IMR-90 (cell line): ENCODE results near the gene MTHFS. TPM values are rescaled to one million over a fixed set of nuclear protein-coding genes. Genes with fewer than 3 reads are reported as not detected.

Experiments
- ATAC-seq: fragments of 200-7000 bp; cut with Tn5 transposase; 2 replicates; pipeline ENCODE4 v1.9.1; 2020; ENCODE audit warnings: low read depth, mild to moderate bottlenecking, moderate library complexity
- BruUV-seq: library from RNA; stranded (reverse); fragments of 400-500 nt; replicated peaks from 2 replicates; lab custom pipeline; 2021; lab: Mats Ljungman, UMichigan
- CTCF ChIA-PET: fragments of 300-600 bp; formaldehyde crosslinking; extraction: SDS; loops from one replicate; lab custom pipeline; 2021; ENCODE audit warnings: antibody characterized with exemption; lab: Yijun Ruan, JAX
- POLR2A ChIA-PET: fragments of 300-600 bp; sonication (Branson Sonifier 250); formaldehyde crosslinking; loops from one replicate; lab custom pipeline; 2022; ENCODE audit warnings: antibody characterized with exemption; ENCODE audit not compliant: unreplicated experiment; lab: Charles Lee
- DNase-seq: peaks from one replicate; pipeline ENCODE4 v3.0.0; 2013
- H2AFZ ChIP-seq: replicated peaks from 2 replicates; pipeline ENCODE3; 2013; ENCODE audit warnings: low read length, mild to moderate bottlenecking; ENCODE audit not compliant: poor library complexity
- H2AK5ac ChIP-seq: 2 replicates; pipeline ENCODE4 v1.6.1; 2013; ENCODE audit warnings: low read depth, low read length, inconsistent platforms
- H2AK9ac ChIP-seq: replicated peaks from 2 replicates; pipeline ENCODE3; 2013; ENCODE audit warnings: mild to moderate bottlenecking, low read depth, low read length, moderate library complexity; ENCODE audit not compliant: poor library complexity
- H2BK120ac ChIP-seq: 2 replicates; pipeline ENCODE4 v1.6.1; 2013; ENCODE audit warnings: low read depth, low read length, inconsistent platforms
- H2BK15ac ChIP-seq: 3 replicates; pipeline ENCODE4 v1.6.1; 2013; ENCODE audit warnings: low read depth, low read length, inconsistent platforms
- H2BK20ac ChIP-seq: 2 replicates; pipeline ENCODE4 v1.6.1; 2013; ENCODE audit warnings: low read depth, mild to moderate bottlenecking, inconsistent platforms, low read length, moderate library complexity
- H2BK5ac ChIP-seq: 2 replicates; pipeline ENCODE4 v1.6.1; 2013; ENCODE audit warnings: mild to moderate bottlenecking, low read depth, low read length, inconsistent platforms; ENCODE audit not compliant: poor library complexity, severe bottlenecking
- H3K14ac ChIP-seq: replicated peaks from 2 replicates; pipeline ENCODE4 v1.6.1; 2013; ENCODE audit warnings: low read depth, low read length, inconsistent platforms
- H3K18ac ChIP-seq: 2 replicates; pipeline ENCODE4 v1.6.1; 2013; ENCODE audit warnings: low read depth, low read length, control low read depth
- H3K23ac ChIP-seq: 2 replicates; pipeline ENCODE4 v1.6.1; 2013; ENCODE audit warnings: low read depth, low read length, inconsistent platforms
- H3K27ac ChIP-seq: 2 replicates; pipeline ENCODE4 v1.5.1; 2013; ENCODE audit warnings: mild to moderate bottlenecking, control low read depth, low read length; ENCODE audit not compliant: insufficient read depth
- H3K27me3 ChIP-seq: 2 replicates; pipeline ENCODE4 v1.6.1; 2013; ENCODE audit warnings: low read length; ENCODE audit not compliant: control insufficient read depth, insufficient read depth
- H3K36me3 ChIP-seq: 2 replicates; pipeline ENCODE4 v1.6.1; 2013; ENCODE audit warnings: low read length, mixed read lengths; ENCODE audit not compliant: control insufficient read depth, insufficient read depth
- H3K4ac ChIP-seq: 2 replicates; pipeline ENCODE4 v1.6.1; 2013; ENCODE audit warnings: low read depth, low read length, inconsistent platforms
- H3K4me1 ChIP-seq: 2 replicates; pipeline ENCODE4 v1.6.1; 2013; ENCODE audit warnings: low read length, mixed read lengths; ENCODE audit not compliant: control insufficient read depth, insufficient read depth
- H3K4me2 ChIP-seq: 2 replicates; pipeline ENCODE4 v1.6.1; 2013; ENCODE audit warnings: low read depth, mild to moderate bottlenecking, control low read depth, low read length, moderate library complexity
- H3K4me3 ChIP-seq: 2 replicates; pipeline ENCODE4 v1.5.1; 2013; ENCODE audit warnings: low read depth, mild to moderate bottlenecking, control low read depth, low read length, moderate library complexity; ENCODE audit not compliant: insufficient read depth
- H3K56ac ChIP-seq: 2 replicates; pipeline ENCODE4 v1.6.1; 2013; ENCODE audit warnings: low read length, inconsistent platforms; ENCODE audit not compliant: insufficient read depth; ENCODE audit errors: extremely low read depth
- H3K79me1 ChIP-seq, 2 experiments: 2 replicates each; pipeline ENCODE4 v1.6.1; 2013; ENCODE audit warnings: low read length in 2 of 2, inconsistent platforms in 1 of 2, low read depth in 1 of 2
- H3K9ac ChIP-seq: 2 replicates; pipeline ENCODE4 v1.6.1; 2013; ENCODE audit warnings: low read depth, low read length, control low read depth
- H3K9me1 ChIP-seq: 2 replicates; pipeline ENCODE4 v1.6.1; 2013; ENCODE audit warnings: low read length, inconsistent platforms; ENCODE audit not compliant: insufficient read depth
- H3K9me3 ChIP-seq: 2 replicates; pipeline ENCODE4 v1.6.1; 2013; ENCODE audit warnings: low read length; ENCODE audit not compliant: control insufficient read depth, insufficient read depth
- H4K20me1 ChIP-seq: 2 replicates; pipeline ENCODE4 v1.6.1; 2013; ENCODE audit warnings: low read length, inconsistent platforms; ENCODE audit not compliant: insufficient read depth
- H4K5ac ChIP-seq: 2 replicates; pipeline ENCODE4 v1.6.1; 2013; ENCODE audit warnings: mild to moderate bottlenecking, low read depth, low read length, control low read depth
- H4K8ac ChIP-seq, 2 experiments: 2 replicates each; pipeline ENCODE4 v1.6.1; 2013; ENCODE audit warnings: low read depth in 2 of 2, low read length in 2 of 2, control low read depth in 1 of 2, inconsistent platforms in 1 of 2
- H4K91ac ChIP-seq: 2 replicates; pipeline ENCODE4 v1.6.1; 2013; ENCODE audit warnings: low read depth, low read length, inconsistent platforms; ENCODE audit not compliant: insufficient read depth
- CEBPB ChIP-seq: IDR thresholded peaks from 2 replicates; pipeline ENCODE4 v1.6.1; 2012; ENCODE audit warnings: low read depth, low read length, improper control_type of control experiment
- CHD1 ChIP-seq: IDR thresholded peaks from 2 replicates; pipeline ENCODE4 v1.6.1; 2012; ENCODE audit warnings: low read depth, low read length, improper control_type of control experiment
- MXI1 ChIP-seq: IDR thresholded peaks from 2 replicates; pipeline ENCODE4 v1.6.1; 2012; ENCODE audit warnings: low read depth, mild to moderate bottlenecking, low read length, moderate library complexity, borderline replicate concordance
- NFE2L2 ChIP-seq: fragments of 150-350 bp; IDR thresholded peaks from 2 replicates; pipeline ENCODE4 v1.6.1; 2016; ENCODE audit warnings: low read depth, mild to moderate bottlenecking, low read length
- POLR2A ChIP-seq: IDR thresholded peaks from 2 replicates; pipeline ENCODE4 v1.6.1; 2012; ENCODE audit warnings: mild to moderate bottlenecking, low read depth, low read length
- RFX5 ChIP-seq: IDR thresholded peaks from 2 replicates; pipeline ENCODE4 v1.8.0; 2012; ENCODE audit warnings: low read depth, mild to moderate bottlenecking, low read length, moderate library complexity
- WGBS, 2 experiments: methylation state at CpG; one replicate each; pipeline versions ENCODE4 v1.1.5 to v1.1.7; 2013; ENCODE audit warnings: missing lambda C conversion rate in 2 of 2; ENCODE audit not compliant: insufficient read length in 1 of 2; ENCODE audit errors: extremely low coverage in 2 of 2; 5-methylcytosine and 5-hydroxymethylcytosine counted together
- dilution Hi-C: fragments of 300-500 bp; cut with HindIII; formaldehyde crosslinking; loops from one replicate; pipeline ENCODE4 v1.14.3; 2018; ENCODE audit warnings: low sequenced_read_pairs; ENCODE audit not compliant: unreplicated experiment
- in situ Hi-C: fragments of 300-500 bp; cut with MboI; formaldehyde crosslinking; loops from 3 replicates; pipeline ENCODE4 v1.14.3; 2019; ENCODE audit warnings: low sequenced_read_pairs, inconsistent platforms, mixed read lengths
- intact Hi-C: fragments of 100-400 bp; cut with micrococcal nuclease; formaldehyde crosslinking; loops from 2 replicates; pipeline ENCODE4 v1.10.0; 2022
- polyA plus RNA-seq, 3 experiments: library from polyadenylated mRNA; depleted of rRNA; stranded (reverse); fragments of >200 nt; gene quantifications; 2 replicates each; pipeline ENCODE4 v1.2.3, GENCODE V29; 2012; ENCODE audit warnings: low replicate concordance in 1 of 3
- total RNA-seq: library from RNA; depleted of rRNA; stranded (reverse); fragments of >200 nt; gene quantifications from 2 replicates; pipeline ENCODE4 v1.2.3, GENCODE V29; 2012

MTHFS gene
- total and polyA plus RNA-seq, 2 of the 4 experiments (the other 2 are of a cell fraction) = 5.5 to 6.3 TPM

DNA sequence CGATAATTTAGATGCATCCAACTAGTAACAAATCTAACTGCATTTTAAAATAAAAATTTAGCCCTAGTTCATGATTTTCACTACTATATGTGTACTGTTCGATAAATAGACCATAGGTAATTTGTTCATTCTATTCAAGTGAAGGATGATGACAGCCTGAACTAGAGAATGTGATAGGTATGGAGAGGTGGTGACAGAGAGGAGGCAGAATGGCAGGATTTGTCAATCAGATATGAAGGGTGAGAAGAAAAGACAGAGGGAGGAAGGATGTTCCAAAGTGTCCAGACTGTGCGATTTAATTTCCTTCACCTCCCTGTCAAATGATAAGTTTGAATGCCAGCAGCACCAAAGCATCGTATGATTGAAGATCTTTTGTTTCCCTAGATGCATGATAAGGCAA, 42.6 kb upstream of the MTHFS start:
- Histone ChIP-seq H4K20me1 (no peaks in the 10 kb centered on the region; the same call in 1 of the 2 replicates), H3K4ac (no peak overlapping the region), H2BK5ac (no peak overlapping the region), H3K14ac (no peak overlapping the region), H2BK15ac (no peak overlapping the region), H2AK9ac (no peak overlapping the region), H3K27ac (no peak overlapping the region), H4K5ac (no peak overlapping the region), H3K4me1 (peaks cover 8% of the 10 kb centered on the region), H3K4me3 (no peak overlapping the region), H4K91ac (no peak overlapping the region), H3K9me1 (peaks cover 2% of the 10 kb centered on the region; the same call in 1 of the 2 replicates), H3K56ac (no peak overlapping the region), H3K36me3 (no peaks in the 10 kb centered on the region), H3K9me3 (no peaks in the 10 kb centered on the region), H3K18ac (no peak overlapping the region), H3K23ac (no peak overlapping the region), H2BK120ac (no peak overlapping the region), H3K9ac (no peak overlapping the region), H2AK5ac (no peak overlapping the region), H3K4me2 (no peak overlapping the region), H2AFZ (no peak overlapping the region), H2BK20ac (no peak overlapping the region), H3K27me3 (no peaks in the 10 kb centered on the region), H3K79me1 (no peaks in the 10 kb centered on the region), H4K8ac (no peak overlapping the region)
- no CpG with 5 or more reads among the region's 4 CpGs for WGBS, 2 experiments
- no peak for DNase-seq
- BruUV-seq = no TSS peak
- intact Hi-C loops = no loop called here
- ATAC-seq = no peak
- no peak for TF ChIP-seq CEBPB
- no peak for TF ChIP-seq RFX5
- TF ChIP-seq CHD1 = no peak
- TF ChIP-seq MXI1 = no peak
- no peak for TF ChIP-seq NFE2L2
- TF ChIP-seq POLR2A = no peak
- CTCF ChIA-PET = no interaction called here
- in situ Hi-C loops = no loop called here
- dilution Hi-C loops = no loop called here
- POLR2A ChIA-PET = no interaction called here
